HG02981 (cell line): ENCODE results near the gene SEPTIN14.
"Not testable (repeated sequence)": the region's sequence is repeated elsewhere in the genome, so short reads cannot be mapped to it uniquely, and the experiment has no call there.

Experiments used
- ATAC-seq: cut with Tn5 transposase; IDR thresholded peaks from one replicate; pipeline ENCODE4 v1.9.1; 2021; ENCODE audit warnings: mild to moderate bottlenecking, moderate library complexity; ENCODE audit not compliant: unreplicated experiment

SEPTIN14 gene

DNA sequence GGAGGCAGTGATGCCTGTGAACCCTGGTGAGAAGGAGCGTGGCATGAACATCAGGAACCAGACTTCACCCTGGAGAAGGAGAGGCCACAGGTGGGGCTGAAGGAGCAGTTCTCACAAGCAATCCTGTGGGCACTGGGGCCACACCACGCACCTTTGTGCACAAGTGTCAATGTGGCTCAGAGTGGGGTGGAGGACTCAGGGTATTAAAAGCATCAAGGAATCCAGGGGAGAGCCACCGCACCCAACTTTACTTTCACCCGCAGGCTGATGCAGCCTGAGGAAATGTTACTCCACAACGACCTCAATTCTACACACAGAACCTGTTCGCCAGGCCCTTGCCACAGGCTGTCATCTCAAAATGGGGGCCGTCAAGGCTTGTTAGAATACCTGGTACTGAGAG lies 77.1 kb downstream of the SEPTIN14 start:
- ATAC-seq = not testable (repeated sequence)

DNA sequence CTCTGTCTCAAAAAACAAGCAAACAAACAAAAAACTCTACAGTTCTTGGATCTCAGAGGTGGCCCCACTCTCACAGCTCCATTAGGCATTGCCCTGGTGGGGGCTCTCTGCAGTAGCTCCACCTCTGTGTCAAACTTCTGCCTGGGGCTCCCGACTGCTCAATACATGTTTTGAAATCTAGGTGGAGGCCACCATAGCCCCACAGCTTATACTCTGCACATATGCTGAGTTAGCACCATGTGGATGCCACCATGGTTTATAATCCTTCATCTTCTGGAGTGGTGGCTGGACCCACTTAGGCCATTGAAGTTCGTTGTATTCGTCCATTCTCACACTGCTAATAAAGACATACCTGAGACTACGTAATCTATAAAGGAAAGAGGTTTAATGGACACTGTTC lies 78.4 kb downstream of the SEPTIN14 start:
- no peak for ATAC-seq

DNA sequence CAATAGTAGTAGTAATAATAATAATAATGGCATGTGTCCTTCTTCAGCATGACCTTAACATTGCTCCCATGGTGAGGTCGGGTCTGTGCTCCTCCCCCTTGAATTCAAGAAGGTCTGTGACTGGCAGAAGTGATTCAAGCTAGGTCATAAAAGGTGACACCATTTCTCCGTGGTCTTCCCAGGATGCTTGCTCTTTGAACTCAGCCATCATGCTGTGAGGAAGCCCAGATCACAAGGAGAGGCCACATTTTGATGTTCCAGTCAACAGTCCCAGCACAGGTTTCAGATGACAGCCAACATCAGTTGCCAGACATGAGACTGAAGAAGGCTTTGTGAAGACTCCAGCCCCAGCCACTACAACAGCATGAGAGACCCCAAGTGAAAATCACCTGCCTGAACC lies 83.9 kb downstream of the SEPTIN14 start:
- ATAC-seq = no peak

DNA sequence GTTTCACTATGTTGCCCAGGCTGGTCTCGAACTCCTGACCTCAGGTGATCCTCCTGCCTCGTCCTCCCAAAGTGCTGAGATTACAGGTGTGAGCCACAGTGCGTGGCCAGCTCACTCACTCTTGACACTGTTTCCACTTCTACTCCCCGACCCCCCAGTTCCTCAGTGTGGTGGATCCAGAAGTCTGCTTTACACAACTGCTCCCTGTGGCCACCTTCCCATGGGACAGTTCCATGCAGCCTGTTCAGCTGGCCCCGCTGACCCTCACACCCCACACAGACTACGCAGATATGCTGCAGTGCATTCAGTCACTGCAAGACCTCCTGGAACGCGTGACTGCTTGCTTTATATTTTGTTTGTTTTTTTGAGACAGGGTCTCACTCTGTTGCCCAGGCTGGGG lies 86.4 kb downstream of the SEPTIN14 start:
- no peak for ATAC-seq

DNA sequence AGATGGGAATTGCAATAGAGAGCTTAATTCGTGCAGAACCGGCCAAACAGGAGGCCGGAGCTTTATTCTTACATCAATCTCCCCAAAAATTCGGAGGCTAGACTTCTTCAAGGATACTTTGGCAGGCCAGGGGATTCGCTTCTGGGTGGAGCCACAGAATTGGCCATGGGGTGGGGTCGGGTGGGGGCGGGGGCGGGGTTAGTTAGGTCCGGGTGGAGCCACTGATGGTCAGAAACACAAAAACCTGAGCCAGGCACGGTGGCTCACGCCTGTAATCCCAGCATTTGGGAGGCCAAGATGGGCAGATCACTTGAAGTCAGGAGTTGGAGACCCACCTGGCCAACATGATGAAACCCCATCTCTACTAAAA lies 87.5 kb downstream of the SEPTIN14 start:
- ATAC-seq = no peak

DNA sequence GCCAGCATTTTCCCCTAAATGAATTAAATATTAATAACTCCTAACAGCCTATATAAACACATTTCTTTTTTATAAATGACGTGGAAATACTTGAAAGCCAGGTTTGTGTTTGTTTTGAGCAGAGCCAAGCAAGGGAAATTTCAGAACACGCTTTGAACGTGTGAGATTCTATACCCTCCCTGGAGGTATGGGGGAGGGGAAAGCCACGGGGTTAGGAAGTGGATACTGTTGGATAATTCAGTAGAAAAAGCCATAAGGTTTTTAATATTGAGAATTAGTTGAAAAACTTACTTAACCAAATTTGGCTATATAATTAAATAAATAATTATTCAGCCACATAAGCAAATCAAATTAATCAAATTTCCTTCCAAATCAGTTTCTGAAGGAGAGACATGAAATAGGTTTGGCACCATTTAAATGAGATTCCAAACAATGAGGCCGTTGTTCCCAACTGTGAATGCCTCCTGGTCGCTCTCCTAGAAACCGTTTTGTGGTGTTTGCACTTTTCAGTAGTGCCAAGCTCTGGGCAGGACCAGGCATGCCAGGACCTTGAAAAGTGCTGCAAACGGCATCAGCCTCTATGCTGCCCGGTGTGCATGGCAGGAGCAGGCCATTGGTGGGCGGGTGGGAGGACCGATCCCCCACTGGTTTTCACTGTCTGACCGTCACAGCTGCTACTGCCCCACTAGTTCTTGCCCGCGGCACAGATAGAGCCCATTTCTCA lies 88.1 kb downstream of the SEPTIN14 start:
- no peak for ATAC-seq

DNA sequence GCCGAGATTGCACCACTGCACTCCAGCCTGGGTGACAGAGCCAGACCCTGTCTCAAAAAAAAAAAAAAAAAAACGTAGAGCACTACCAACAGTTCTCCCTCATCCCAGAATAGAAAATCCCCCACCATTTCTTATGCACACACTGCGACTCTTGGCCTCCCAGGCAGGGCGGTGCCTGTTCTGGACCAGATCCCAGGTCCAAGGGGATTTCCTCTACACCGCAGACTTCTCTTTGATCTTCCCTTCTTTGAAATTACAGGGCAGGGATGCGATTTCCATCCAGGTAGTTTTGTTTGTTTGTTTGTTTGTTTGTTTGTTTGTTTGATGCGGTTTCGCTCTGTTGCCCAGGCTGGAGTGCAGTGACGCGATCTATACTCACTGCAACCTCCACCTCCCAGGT lies 91.8 kb downstream of the SEPTIN14 start:
- ATAC-seq = no peak

DNA sequence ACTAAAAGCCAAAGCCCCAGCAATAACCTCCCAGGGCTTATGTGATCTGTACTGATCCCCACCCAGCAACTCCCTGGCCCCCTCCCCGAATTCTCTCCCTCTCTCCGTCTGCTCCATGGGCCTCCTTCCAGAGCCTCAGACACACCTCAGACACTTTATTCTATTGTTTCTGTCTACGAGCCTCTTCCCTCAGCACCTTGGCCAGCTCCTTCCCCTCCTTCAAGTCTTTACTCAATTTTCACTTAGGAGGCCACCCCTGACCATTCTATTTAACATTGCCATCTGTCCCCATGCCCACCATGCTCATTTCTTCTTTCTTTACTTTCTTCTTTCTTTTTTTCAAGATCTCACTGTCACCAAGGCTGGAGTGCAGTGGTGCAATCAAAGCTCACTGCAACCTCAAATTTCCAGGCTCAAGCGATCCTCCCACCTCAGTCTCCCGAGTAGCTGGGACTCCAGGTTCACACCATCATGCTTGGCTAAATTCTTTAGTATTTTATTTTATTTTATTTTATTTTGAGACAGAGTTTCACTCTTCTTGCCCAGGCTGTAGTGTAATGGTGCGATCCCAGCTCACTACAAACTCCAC lies 109.2 kb downstream of the SEPTIN14 start:
- not testable (repeated sequence) for ATAC-seq

DNA sequence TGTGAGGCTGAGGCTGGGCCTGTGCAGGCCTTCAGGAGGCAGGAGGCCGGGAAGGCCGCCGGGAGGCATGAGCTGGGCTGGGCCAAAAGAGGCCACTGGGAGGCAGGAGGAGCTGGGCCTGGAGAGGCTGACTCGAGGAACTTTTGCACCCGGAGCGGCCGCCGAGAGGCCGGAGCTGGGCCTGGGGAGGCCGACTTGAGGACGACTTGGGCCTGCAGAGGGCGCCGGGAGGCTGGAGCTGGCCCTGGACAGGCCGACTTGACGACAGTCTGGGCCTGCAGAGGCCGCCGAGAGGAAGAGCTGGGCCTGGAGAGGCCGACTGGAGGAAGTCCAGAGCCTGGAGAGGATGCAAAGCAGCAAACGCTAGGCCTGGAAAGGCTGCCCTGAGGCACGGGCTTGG lies 117.8 kb downstream of the SEPTIN14 start:
- not testable (repeated sequence) for ATAC-seq
